HepG2 (cell line): ENCODE measurements around the gene ZNF213. TPM values are rescaled to one million over a fixed set of nuclear protein-coding genes. Genes with fewer than 3 reads are reported as not detected.

Experiments used
- CSRNP1 ChIP-seq: sonication (generic); formaldehyde crosslinking; IDR thresholded peaks from 2 replicates; pipeline ENCODE4 v1.8.1; 2023; ENCODE audit warnings: mild to moderate bottlenecking, missing genetic modification reagents
- DR1 ChIP-seq: sonication (generic); formaldehyde crosslinking; IDR thresholded peaks from 2 replicates; pipeline ENCODE4 v1.8.0; 2021; ENCODE audit warnings: mild to moderate bottlenecking, missing genetic modification reagents, inconsistent platforms
- ELF3 ChIP-seq: IDR thresholded peaks from 2 replicates; pipeline ENCODE4 v1.6.1; 2016; ENCODE audit warnings: missing genetic modification reagents, missing compliant biosample characterization
- HNF1B ChIP-seq: sonication (generic); formaldehyde crosslinking; IDR thresholded peaks from 2 replicates; pipeline ENCODE4 v1.5.1; 2020; ENCODE audit warnings: mild to moderate bottlenecking, moderate library complexity, missing genetic modification reagents
- MATR3 ChIP-seq: sonication (generic); formaldehyde crosslinking; IDR thresholded peaks from 2 replicates; pipeline ENCODE4 v1.4.0; 2020; ENCODE audit warnings: missing genetic modification reagents
- NR2C2 ChIP-seq: sonication (generic); formaldehyde crosslinking; IDR thresholded peaks from 2 replicates; pipeline ENCODE4 v1.4.0; 2020; ENCODE audit warnings: missing genetic modification reagents, mild to moderate bottlenecking, moderate library complexity, borderline replicate concordance
- PHF21A ChIP-seq: sonication (generic); formaldehyde crosslinking; IDR thresholded peaks from 2 replicates; pipeline ENCODE4 v1.5.0; 2020; ENCODE audit warnings: mild to moderate bottlenecking, missing genetic modification reagents
- REST ChIP-seq, 2 experiments: IDR thresholded peaks; 2 replicates each; pipeline ENCODE4 v1.6.1; 2011 to 2012; ENCODE audit warnings: low read length in 2 of 2, borderline replicate concordance in 1 of 2, low read depth in 1 of 2, mild to moderate bottlenecking in 1 of 2, moderate library complexity in 1 of 2
- SAP130 ChIP-seq: IDR thresholded peaks from 2 replicates; pipeline ENCODE4 v1.6.1; 2016; ENCODE audit warnings: low read depth
- SMARCC2 ChIP-seq: fragments of 450-650 bp; IDR thresholded peaks from 2 replicates; pipeline ENCODE4 v1.6.1; 2017; ENCODE audit warnings: antibody characterized with exemption, mild to moderate bottlenecking
- SP140L ChIP-seq: sonication (generic); formaldehyde crosslinking; IDR thresholded peaks from 2 replicates; pipeline ENCODE4 v1.4.0; 2020; ENCODE audit warnings: missing genetic modification reagents, borderline replicate concordance
- TERF1 ChIP-seq: sonication (generic); formaldehyde crosslinking; IDR thresholded peaks from 2 replicates; pipeline ENCODE4 v1.8.0; 2022; ENCODE audit warnings: mild to moderate bottlenecking, missing genetic modification reagents, moderate library complexity
- ZNF549 ChIP-seq: sonication (generic); formaldehyde crosslinking; IDR thresholded peaks from 2 replicates; pipeline ENCODE4 v1.5.0; 2020; ENCODE audit warnings: missing genetic modification reagents
- ZNF616 ChIP-seq: sonication (generic); formaldehyde crosslinking; IDR thresholded peaks from 2 replicates; pipeline ENCODE4 v1.5.0; 2020; ENCODE audit warnings: low read depth, mild to moderate bottlenecking, missing genetic modification reagents
- ZNF703 ChIP-seq: sonication (generic); formaldehyde crosslinking; IDR thresholded peaks from 2 replicates; pipeline ENCODE4 v1.5.1; 2020; ENCODE audit warnings: missing genetic modification reagents, mild to moderate bottlenecking, moderate library complexity, borderline replicate concordance
- ZSCAN21 ChIP-seq: sonication (generic); formaldehyde crosslinking; IDR thresholded peaks from 2 replicates; pipeline ENCODE4 v1.8.0; 2022; ENCODE audit warnings: mild to moderate bottlenecking, missing genetic modification reagents, moderate library complexity, borderline replicate concordance
- polyA plus RNA-seq, 8 experiments: library from polyadenylated mRNA; depleted of rRNA in 3 of 8; stranded (reverse) in 7 of 8; unstranded in 1 of 8; fragments of >200 nt; fragmentation: Illumina TruSeq in 4 of 8; extraction: Trizol in 4 of 8; gene quantifications; 2 replicates each; pipeline versions ENCODE4 v1.2.1 to v1.2.3, GENCODE V29; 2011 to 2016; ENCODE audit warnings: low read depth in 4 of 8, missing spikeins in 1 of 8, mixed read lengths in 1 of 8; ENCODE audit not compliant: insufficient read depth in 1 of 8
- total RNA-seq, 5 experiments: library from RNA; depleted of rRNA; stranded (reverse); fragments of >200 nt; fragmentation: Illumina TruSeq; extraction: Trizol; gene quantifications; 2 replicates each; pipeline ENCODE4 v1.2.3, GENCODE V29; 2016; ENCODE audit warnings: low read depth in 1 of 5
- TF ChIP-seq, protein P1 (sequence below): sonication (generic); formaldehyde crosslinking; IDR thresholded peaks from 2 replicates; pipeline ENCODE4 v1.5.0; 2020; ENCODE audit warnings: mild to moderate bottlenecking, missing genetic modification reagents, borderline replicate concordance
- TF ChIP-seq, protein P2 (sequence below): sonication (generic); formaldehyde crosslinking; IDR thresholded peaks from 2 replicates; pipeline ENCODE4 v1.4.0; 2020; ENCODE audit warnings: missing genetic modification reagents

Gene ZNF213
- total and polyA plus RNA-seq, 2 of the 13 experiments (the other 11 are each of a cell fraction or from before 2014, with no cell fraction given), result 0.59 to 0.97 TPM

DNA sequence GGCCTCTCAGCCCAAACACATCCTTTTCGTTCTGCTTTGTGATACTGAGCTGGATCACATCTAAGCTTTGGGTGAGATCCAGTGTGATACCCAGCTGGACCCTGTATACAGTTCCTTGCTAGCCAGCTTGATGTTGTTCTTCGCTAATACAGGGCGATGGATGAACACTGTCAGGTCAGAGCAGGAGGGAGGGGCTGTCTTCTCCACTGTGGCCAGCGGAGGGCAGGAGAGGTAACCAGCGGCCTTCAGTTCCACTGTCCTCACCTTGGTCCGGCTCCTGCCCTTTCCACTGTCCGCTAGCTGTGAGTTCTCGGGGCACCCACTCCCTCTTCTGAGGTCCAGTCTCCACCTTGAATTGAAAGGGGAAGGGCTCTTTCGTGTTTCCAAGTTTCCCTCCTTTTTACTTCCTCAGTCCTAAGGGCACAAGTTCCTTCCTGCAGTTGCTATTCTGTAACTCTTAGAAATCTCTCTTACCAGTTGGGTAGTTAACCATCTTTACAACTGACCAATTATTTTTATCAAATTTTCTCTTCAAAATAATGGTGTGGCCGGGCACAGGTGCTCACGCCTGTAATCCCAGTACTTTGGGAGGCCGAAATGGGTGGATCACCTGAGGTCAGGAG is 3.0 kb upstream of the ZNF213 start (continued):
- TF ChIP-seq ZSCAN21 (CRISPR knock-in tag), result no peak
- TF ChIP-seq HNF1B (CRISPR knock-in tag), result no peak
- TF ChIP-seq CSRNP1 (CRISPR knock-in tag), result no peak
- TF ChIP-seq MATR3 (CRISPR knock-in tag), result no peak
- TF ChIP-seq DR1 (CRISPR knock-in tag), result no peak
- no peak for TF ChIP-seq ZNF616
- no peak for TF ChIP-seq SP140L (CRISPR knock-in tag)
- TF ChIP-seq NR2C2, result no peak
- TF ChIP-seq SMARCC2, result no peak
- TF ChIP-seq ZNF549 (CRISPR knock-in tag), result no peak
- TF ChIP-seq, protein P1, sequence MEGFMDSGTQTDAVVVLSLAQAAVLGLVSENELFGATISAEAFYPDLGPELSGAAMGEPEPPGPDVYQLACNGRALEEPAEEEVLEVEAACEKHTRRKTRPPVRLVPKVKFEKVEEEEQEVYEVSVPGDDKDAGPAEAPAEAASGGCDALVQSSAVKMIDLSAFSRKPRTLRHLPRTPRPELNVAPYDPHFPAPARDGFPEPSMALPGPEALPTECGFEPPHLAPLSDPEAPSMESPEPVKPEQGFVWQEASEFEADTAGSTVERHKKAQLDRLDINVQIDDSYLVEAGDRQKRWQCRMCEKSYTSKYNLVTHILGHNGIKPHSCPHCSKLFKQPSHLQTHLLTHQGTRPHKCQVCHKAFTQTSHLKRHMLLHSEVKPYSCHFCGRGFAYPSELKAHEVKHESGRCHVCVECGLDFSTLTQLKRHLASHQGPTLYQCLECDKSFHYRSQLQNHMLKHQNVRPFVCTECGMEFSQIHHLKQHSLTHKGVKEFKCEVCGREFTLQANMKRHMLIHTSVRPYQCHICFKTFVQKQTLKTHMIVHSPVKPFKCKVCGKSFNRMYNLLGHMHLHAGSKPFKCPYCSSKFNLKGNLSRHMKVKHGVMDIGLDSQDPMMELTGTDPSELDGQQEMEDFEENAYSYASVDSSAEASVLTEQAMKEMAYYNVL (CRISPR knock-in tag), result no peak
- no peak for TF ChIP-seq TERF1 (CRISPR knock-in tag)
- TF ChIP-seq PHF21A (CRISPR knock-in tag), result no peak
- TF ChIP-seq SAP130, result peak; percentile 27; the same call in 1 of the 2 replicates
- TF ChIP-seq REST (IDR thresholded peaks at IDR 0.05; ENCODE audit: borderline replicate concordance in 1 of 2, low read depth in 1 of 2, low read length in 2 of 2), result no peak
- TF ChIP-seq ZNF703 (CRISPR knock-in tag), result no peak
- TF ChIP-seq ELF3 (CRISPR knock-in tag), result peak; percentile 21; the same call in 1 of the 2 replicates
- TF ChIP-seq, protein P2, sequence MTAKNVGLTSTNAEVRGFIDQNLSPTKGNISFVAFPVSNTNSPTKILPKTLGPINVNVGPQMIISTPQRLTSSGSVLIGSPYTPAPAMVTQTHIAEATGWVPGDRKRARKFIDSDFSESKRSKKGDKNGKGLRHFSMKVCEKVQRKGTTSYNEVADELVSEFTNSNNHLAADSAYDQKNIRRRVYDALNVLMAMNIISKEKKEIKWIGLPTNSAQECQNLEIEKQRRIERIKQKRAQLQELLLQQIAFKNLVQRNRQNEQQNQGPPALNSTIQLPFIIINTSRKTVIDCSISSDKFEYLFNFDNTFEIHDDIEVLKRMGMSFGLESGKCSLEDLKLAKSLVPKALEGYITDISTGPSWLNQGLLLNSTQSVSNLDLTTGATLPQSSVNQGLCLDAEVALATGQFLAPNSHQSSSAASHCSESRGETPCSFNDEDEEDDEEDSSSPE (CRISPR knock-in tag), result no peak
